HEK293 (cell line): Measurements from ENCODE around the gene MON2.

ENCODE experiments used
- SP2 ChIP-seq: fragments of 450-650 bp; formaldehyde crosslinking; IDR thresholded peaks from 2 replicates; pipeline ENCODE4 v1.5.1; 2016; ENCODE audit warnings: missing biosample characterization, missing genetic modification characterization
- ZBTB49 ChIP-seq: fragments of 450-650 bp; formaldehyde crosslinking; IDR thresholded peaks from 2 replicates; pipeline ENCODE4 v1.5.1; 2016; ENCODE audit warnings: missing biosample characterization, missing genetic modification characterization, low read depth
- ZNF114 ChIP-seq: fragments of 450-650 bp; formaldehyde crosslinking; IDR thresholded peaks from 2 replicates; pipeline ENCODE4 v1.5.0; 2017; ENCODE audit warnings: missing biosample characterization, missing genetic modification characterization
- ZNF341 ChIP-seq: fragments of 450-650 bp; formaldehyde crosslinking; IDR thresholded peaks from 2 replicates; pipeline ENCODE4; 2016; ENCODE audit warnings: low read depth, missing biosample characterization, missing genetic modification characterization
- ZNF510 ChIP-seq: fragments of 450-650 bp; formaldehyde crosslinking; IDR thresholded peaks from 2 replicates; pipeline ENCODE4 v1.5.1; 2018; ENCODE audit warnings: mild to moderate bottlenecking, missing genetic modification characterization, missing biosample characterization; ENCODE audit not compliant: insufficient replicate concordance
- ZNF514 ChIP-seq: fragments of 450-650 bp; formaldehyde crosslinking; IDR thresholded peaks from 2 replicates; pipeline ENCODE4 v1.5.1; 2016; ENCODE audit warnings: missing biosample characterization, missing genetic modification characterization
- ZNF654 ChIP-seq: fragments of 450-650 bp; formaldehyde crosslinking; IDR thresholded peaks from 2 replicates; pipeline ENCODE4 v1.5.1; 2016; ENCODE audit warnings: low read depth, missing biosample characterization, missing genetic modification characterization
- ZNF677 ChIP-seq: fragments of 450-650 bp; IDR thresholded peaks from 2 replicates; pipeline ENCODE4 v1.5.0; 2018; ENCODE audit warnings: missing biosample characterization, mild to moderate bottlenecking, missing genetic modification characterization, moderate library complexity
- ZNF776 ChIP-seq: fragments of 450-650 bp; formaldehyde crosslinking; IDR thresholded peaks from 2 replicates; pipeline ENCODE4 v1.5.0; 2017; ENCODE audit warnings: missing biosample characterization, missing genetic modification characterization, borderline replicate concordance
- ZNF830 ChIP-seq: fragments of 450-650 bp; IDR thresholded peaks from 2 replicates; pipeline ENCODE4 v1.5.0; 2018; ENCODE audit warnings: missing biosample characterization, missing genetic modification characterization, low read depth, mild to moderate bottlenecking, moderate library complexity
- ZSCAN23 ChIP-seq: fragments of 450-650 bp; formaldehyde crosslinking; IDR thresholded peaks from 2 replicates; pipeline ENCODE4 v1.5.1; 2016; ENCODE audit warnings: missing biosample characterization, missing genetic modification characterization
- TF ChIP-seq, protein P1 (sequence below): fragments of 450-650 bp; formaldehyde crosslinking; IDR thresholded peaks from 2 replicates; pipeline ENCODE4 v1.5.1; 2016; ENCODE audit warnings: missing biosample characterization, missing genetic modification characterization
- TF ChIP-seq, protein P2 (sequence below): fragments of 450-650 bp; formaldehyde crosslinking; IDR thresholded peaks from 2 replicates; pipeline ENCODE4 v1.5.1; 2016; ENCODE audit warnings: missing biosample characterization, missing genetic modification characterization

GRCh38 chr12:62629971-62630739 lies 163.5 kb downstream of the MON2 start:
- TF ChIP-seq ZNF341 (tag by site-specific recombination) = no peak
- TF ChIP-seq, protein P1, sequence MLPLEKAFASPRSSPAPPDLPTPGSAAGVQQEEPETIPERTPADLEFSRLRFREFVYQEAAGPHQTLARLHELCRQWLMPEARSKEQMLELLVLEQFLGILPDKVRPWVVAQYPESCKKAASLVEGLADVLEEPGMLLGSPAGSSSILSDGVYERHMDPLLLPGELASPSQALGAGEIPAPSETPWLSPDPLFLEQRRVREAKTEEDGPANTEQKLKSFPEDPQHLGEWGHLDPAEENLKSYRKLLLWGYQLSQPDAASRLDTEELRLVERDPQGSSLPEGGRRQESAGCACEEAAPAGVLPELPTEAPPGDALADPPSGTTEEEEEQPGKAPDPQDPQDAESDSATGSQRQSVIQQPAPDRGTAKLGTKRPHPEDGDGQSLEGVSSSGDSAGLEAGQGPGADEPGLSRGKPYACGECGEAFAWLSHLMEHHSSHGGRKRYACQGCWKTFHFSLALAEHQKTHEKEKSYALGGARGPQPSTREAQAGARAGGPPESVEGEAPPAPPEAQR (tag by site-specific recombination) = no peak
- TF ChIP-seq ZNF654 (tag by site-specific recombination) = no peak
- TF ChIP-seq ZNF114 = no peak
- TF ChIP-seq, protein P2, sequence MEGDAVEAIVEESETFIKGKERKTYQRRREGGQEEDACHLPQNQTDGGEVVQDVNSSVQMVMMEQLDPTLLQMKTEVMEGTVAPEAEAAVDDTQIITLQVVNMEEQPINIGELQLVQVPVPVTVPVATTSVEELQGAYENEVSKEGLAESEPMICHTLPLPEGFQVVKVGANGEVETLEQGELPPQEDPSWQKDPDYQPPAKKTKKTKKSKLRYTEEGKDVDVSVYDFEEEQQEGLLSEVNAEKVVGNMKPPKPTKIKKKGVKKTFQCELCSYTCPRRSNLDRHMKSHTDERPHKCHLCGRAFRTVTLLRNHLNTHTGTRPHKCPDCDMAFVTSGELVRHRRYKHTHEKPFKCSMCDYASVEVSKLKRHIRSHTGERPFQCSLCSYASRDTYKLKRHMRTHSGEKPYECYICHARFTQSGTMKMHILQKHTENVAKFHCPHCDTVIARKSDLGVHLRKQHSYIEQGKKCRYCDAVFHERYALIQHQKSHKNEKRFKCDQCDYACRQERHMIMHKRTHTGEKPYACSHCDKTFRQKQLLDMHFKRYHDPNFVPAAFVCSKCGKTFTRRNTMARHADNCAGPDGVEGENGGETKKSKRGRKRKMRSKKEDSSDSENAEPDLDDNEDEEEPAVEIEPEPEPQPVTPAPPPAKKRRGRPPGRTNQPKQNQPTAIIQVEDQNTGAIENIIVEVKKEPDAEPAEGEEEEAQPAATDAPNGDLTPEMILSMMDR (tag by site-specific recombination) = no peak
- no peak for TF ChIP-seq SP2 (tag by site-specific recombination)
- TF ChIP-seq ZNF510 (tag by site-specific recombination) = no peak
- no peak for TF ChIP-seq ZNF677 (tag by site-specific recombination)
- no peak for TF ChIP-seq ZNF514
- no peak for TF ChIP-seq ZNF830
- no peak for TF ChIP-seq ZBTB49
- no peak for TF ChIP-seq ZSCAN23 (tag by site-specific recombination)
- TF ChIP-seq ZNF776 (tag by site-specific recombination) = no peak
